ENCODE measurements around the gene NHP2. TPM values are rescaled to one million over a fixed set of nuclear protein-coding genes. Genes with fewer than 3 reads are reported as not detected.

Gene NHP2
- total and polyA plus RNA-seq, 4 donors: 64.7 to 199 (median 132) TPM

DNA sequence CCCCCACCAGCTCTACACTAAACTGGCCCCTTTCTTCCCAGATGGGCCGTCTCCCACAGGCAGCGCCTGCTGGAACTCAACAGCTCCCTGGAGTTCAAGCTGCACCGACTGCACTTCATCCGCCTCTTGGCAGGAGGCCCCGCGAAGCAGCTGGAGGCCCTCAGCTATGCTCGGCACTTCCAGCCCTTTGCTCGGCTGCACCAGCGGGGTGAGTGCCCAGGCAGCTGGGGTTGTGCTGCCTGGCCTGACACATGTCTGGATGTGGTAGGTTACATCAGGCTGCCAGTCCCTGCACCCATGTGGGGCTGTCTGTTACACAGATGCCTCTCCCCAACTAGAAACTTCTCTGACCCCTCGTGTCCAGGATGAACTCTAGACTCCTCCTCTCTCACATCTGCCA lies 9.8 kb downstream of the NHP2 start:
- H3K9me3 ChIP-seq (ENCODE audit: control insufficient read depth in 4 of 4, insufficient read depth in 3 of 4, low read length in 3 of 4): no peaks in the 10 kb centered on the region
- H3K27me3 ChIP-seq (ENCODE audit: control insufficient read depth in 3 of 3, insufficient read depth in 3 of 3, low read length in 2 of 3): no peaks in the 10 kb centered on the region
- ATAC-seq (ENCODE audit: insufficient read depth, low FRiP score) (no peak), DNase-seq (peak; percentile 87 to 92 (median 88))
- H3K36me3 ChIP-seq (ENCODE audit: control insufficient read depth in 4 of 4, insufficient read depth in 4 of 4, low read length in 4 of 4): peaks cover 28 to 53% (median 33%) of the 10 kb centered on the region in 4 donors
- H3K9ac ChIP-seq (ENCODE audit: insufficient read depth in 1 of 2, low read length in 2 of 2): no peak overlapping the region
- H3K4me3 ChIP-seq: no peak overlapping the region
- no peak for TF ChIP-seq CTCF (IDR thresholded peaks at IDR 0.05; ENCODE audit: control extremely low read depth, extremely low read depth)
- no peak overlapping the region for H3K27ac ChIP-seq (ENCODE audit: low read depth in 1 of 2, low read length in 1 of 2)
- peaks cover 0 to 11% (median 0%) of the 10 kb centered on the region in 5 donors for H3K4me1 ChIP-seq (ENCODE audit: control insufficient read depth in 5 of 5, insufficient read depth in 5 of 5, low read length in 5 of 5)
- 72 to 85% methylated on average over 10 of the region's 10 CpGs for WGBS, 2 donors

DNA sequence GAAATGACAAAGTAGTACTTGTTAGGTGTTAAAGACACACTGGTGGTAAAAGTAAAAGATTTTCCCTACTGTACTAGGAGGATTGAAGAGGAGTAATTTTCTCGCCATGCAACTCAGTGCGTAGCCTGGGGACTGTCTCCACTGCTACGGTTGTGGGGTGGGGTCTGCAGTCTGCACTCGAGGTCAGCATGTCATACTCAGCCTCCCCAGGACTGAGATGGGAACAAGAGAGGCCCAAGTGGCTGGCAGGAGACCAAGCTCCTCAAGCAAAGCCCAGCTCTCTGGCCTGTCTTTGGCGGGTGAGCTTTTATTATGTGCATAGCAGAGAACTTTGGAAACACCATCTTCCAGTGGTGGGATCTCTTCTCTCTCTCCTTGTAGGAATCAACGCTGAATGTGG lies 10.4 kb downstream of the NHP2 start:
- Histone ChIP-seq H3K4me3 (no peak overlapping the region), H3K9me3 (ENCODE audit: control insufficient read depth in 4 of 4, insufficient read depth in 3 of 4, low read length in 3 of 4) (no peaks in the 10 kb centered on the region), H3K36me3 (ENCODE audit: control insufficient read depth in 4 of 4, insufficient read depth in 4 of 4, low read length in 4 of 4) (peaks cover 24 to 46% (median 32%) of the 10 kb centered on the region in 4 donors), H3K27ac (ENCODE audit: low read depth in 1 of 2, low read length in 1 of 2) (no peak overlapping the region), H3K9ac (ENCODE audit: insufficient read depth in 1 of 2, low read length in 2 of 2) (no peak overlapping the region), H3K4me1 (ENCODE audit: control insufficient read depth in 5 of 5, insufficient read depth in 5 of 5, low read length in 5 of 5) (peaks cover 0 to 11% (median 0%) of the 10 kb centered on the region in 5 donors), H3K27me3 (ENCODE audit: control insufficient read depth in 3 of 3, insufficient read depth in 3 of 3, low read length in 2 of 3) (no peaks in the 10 kb centered on the region)
- no peak for TF ChIP-seq CTCF (IDR thresholded peaks at IDR 0.05; ENCODE audit: control extremely low read depth, extremely low read depth)
- DNase-seq: no peak
- ATAC-seq (ENCODE audit: insufficient read depth, low FRiP score): no peak
- WGBS, 2 donors: 82 to 91% methylated on average over 6 of the region's 6 CpGs

DNA sequence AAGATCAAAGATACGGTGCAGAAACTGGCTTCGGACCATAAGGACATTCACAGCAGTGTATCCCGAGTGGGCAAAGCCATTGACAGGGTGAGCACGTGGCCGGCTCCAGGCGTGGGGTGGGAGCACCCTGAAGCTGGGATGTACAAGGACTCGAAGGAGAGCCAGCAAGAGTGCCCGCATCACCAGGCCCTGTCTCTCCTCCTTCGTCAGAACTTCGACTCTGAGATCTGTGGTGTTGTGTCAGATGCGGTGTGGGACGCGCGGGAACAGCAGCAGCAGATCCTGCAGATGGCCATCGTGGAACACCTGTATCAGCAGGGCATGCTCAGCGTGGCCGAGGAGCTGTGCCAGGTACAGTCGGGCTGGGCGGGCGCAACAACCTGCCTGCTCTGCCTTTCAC lies 11.0 kb downstream of the NHP2 start:
- Histone ChIP-seq H3K9ac (ENCODE audit: insufficient read depth in 1 of 2, low read length in 2 of 2) (no peak overlapping the region), H3K36me3 (ENCODE audit: control insufficient read depth in 4 of 4, insufficient read depth in 4 of 4, low read length in 4 of 4) (peaks cover 19 to 44% (median 32%) of the 10 kb centered on the region in 4 donors), H3K27me3 (ENCODE audit: control insufficient read depth in 3 of 3, insufficient read depth in 3 of 3, low read length in 2 of 3) (no peaks in the 10 kb centered on the region), H3K4me1 (ENCODE audit: control insufficient read depth in 5 of 5, insufficient read depth in 5 of 5, low read length in 5 of 5) (peaks cover 0 to 11% (median 0%) of the 10 kb centered on the region in 5 donors), H3K9me3 (ENCODE audit: control insufficient read depth in 4 of 4, insufficient read depth in 3 of 4, low read length in 3 of 4) (no peaks in the 10 kb centered on the region), H3K27ac (ENCODE audit: low read depth in 1 of 2, low read length in 1 of 2) (no peak overlapping the region), H3K4me3 (no peak overlapping the region)
- 96 to 97% methylated on average over 20 of the region's 20 CpGs for WGBS, 2 donors
- DNase-seq (no peak), ATAC-seq (ENCODE audit: insufficient read depth, low FRiP score) (no peak)
- TF ChIP-seq CTCF (IDR thresholded peaks at IDR 0.05; ENCODE audit: control extremely low read depth, extremely low read depth): no peak

- no peak for TF ChIP-seq CTCF (IDR thresholded peaks at IDR 0.05; ENCODE audit: control extremely low read depth, extremely low read depth)
- no peak overlapping the region for H3K9ac ChIP-seq (ENCODE audit: insufficient read depth in 1 of 2, low read length in 2 of 2)
- H3K36me3 ChIP-seq (ENCODE audit: control insufficient read depth in 4 of 4, insufficient read depth in 4 of 4, low read length in 4 of 4): peaks cover 11 to 37% (median 26%) of the 10 kb centered on the region in 4 donors
- no peaks in the 10 kb centered on the region for H3K9me3 ChIP-seq (ENCODE audit: control insufficient read depth in 4 of 4, insufficient read depth in 3 of 4, low read length in 3 of 4)
- ATAC-seq (ENCODE audit: insufficient read depth, low FRiP score) (no peak), DNase-seq (no peak)
- no peak overlapping the region for H3K27ac ChIP-seq (ENCODE audit: low read depth in 1 of 2, low read length in 1 of 2)
- H3K4me1 ChIP-seq (ENCODE audit: control insufficient read depth in 5 of 5, insufficient read depth in 5 of 5, low read length in 5 of 5): peaks cover 0 to 11% (median 0%) of the 10 kb centered on the region in 5 donors
- no peak overlapping the region for H3K4me3 ChIP-seq
- no peaks in the 10 kb centered on the region for H3K27me3 ChIP-seq (ENCODE audit: control insufficient read depth in 3 of 3, insufficient read depth in 3 of 3, low read length in 2 of 3)
- WGBS, 2 donors: 97 to 98% methylated on average over 4 of the region's 4 CpGs
These were observed 12.1 kb downstream of the NHP2 start for GRCh38 chr5:178141550-178141949.
